Measurements from ENCODE around the gene ACAD10. TPM values are rescaled to one million over a fixed set of nuclear protein-coding genes. Genes with fewer than 3 reads are reported as not detected.

ACAD10 gene
- total and polyA plus RNA-seq, 12 donors = 14.7 to 65.5 (median 40.7) TPM

- intact Hi-C loops (cut with DNase I) = no loop called here
Observed at GRCh38 chr12:111664499-111664898, 21.4 kb upstream of the ACAD10 start.

GRCh38 chr12:111664961-111665865 is 20.6 kb upstream of the ACAD10 start:
- Histone ChIP-seq H3K4me1 (replicated peaks in 1 of 2) (no peaks in the 10 kb centered on the region), H3K9me3 (replicated peaks in 1 of 3) (no peaks in the 10 kb centered on the region), H3K4me3 (no peak overlapping the region), H3K27me3 (no peaks in the 10 kb centered on the region), H3K36me3 (replicated peaks in 1 of 2) (peaks cover 0 to 66% of the 10 kb centered on the region in 2 donors), H3K27ac (no peak overlapping the region)
- TF ChIP-seq POLR2A (IDR thresholded peaks at IDR 0.05) (no peak), CTCF (IDR thresholded peaks at IDR 0.05) (no peak)
- 75 to 90% (median 84%) methylated on average over 11 of the region's 11 CpGs for WGBS, 4 donors
- no peak for DNase-seq
- intact Hi-C loops (cut with DNase I) = no loop called here

More at GRCh38 chr12:111664499-111664898, 21.4 kb upstream of the ACAD10 start:
- Histone ChIP-seq H3K27me3 (no peaks in the 10 kb centered on the region), H3K9me3 (replicated peaks in 1 of 3) (no peaks in the 10 kb centered on the region), H3K36me3 (replicated peaks in 1 of 2) (peaks cover 0 to 66% of the 10 kb centered on the region in 2 donors), H3K27ac (no peak overlapping the region), H3K4me3 (no peak overlapping the region), H3K4me1 (replicated peaks in 1 of 2) (no peaks in the 10 kb centered on the region)
- TF ChIP-seq POLR2A (IDR thresholded peaks at IDR 0.05) (no peak), CTCF (IDR thresholded peaks at IDR 0.05) (no peak)
- no peak for DNase-seq
- 82 to 90% (median 83%) methylated on average over 5 of the region's 5 CpGs for WGBS, 4 donors

GRCh38 chr12:111672822-111673381 is 13.0 kb upstream of the ACAD10 start:
- Histone ChIP-seq H3K36me3 (replicated peaks in 1 of 2) (peaks cover 0 to 81% of the 10 kb centered on the region in 2 donors), H3K27me3 (no peaks in the 10 kb centered on the region), H3K9me3 (replicated peaks in 1 of 3) (no peaks in the 10 kb centered on the region), H3K4me3 (no peak overlapping the region), H3K4me1 (replicated peaks in 1 of 2) (no peaks in the 10 kb centered on the region), H3K27ac (no peak overlapping the region)
- TF ChIP-seq CTCF (IDR thresholded peaks at IDR 0.05) (no peak), POLR2A (IDR thresholded peaks at IDR 0.05) (no peak)
- no peak for DNase-seq
- intact Hi-C loops (cut with DNase I) = loop anchor here in 1 of 2 donors (5.0 kb wide), 1 partner anchor 276 kb away; no protein-coding TSS in a partner anchor
- WGBS, 4 donors = 81 to 96% (median 89%) methylated on average over 10 of the region's 10 CpGs

GRCh38 chr12:111673503-111673902 is 12.3 kb upstream of the ACAD10 start:
- WGBS, 4 donors = 54 to 70% (median 57%) methylated on average over 3 of the region's 3 CpGs
- no peaks in the 10 kb centered on the region for H3K4me1 ChIP-seq (replicated peaks in 1 of 2)
- H3K36me3 ChIP-seq (replicated peaks in 1 of 2) = peaks cover 0 to 87% of the 10 kb centered on the region in 2 donors
- no peak overlapping the region for H3K27ac ChIP-seq
- no peaks in the 10 kb centered on the region for H3K27me3 ChIP-seq
- DNase-seq = peak in 3 of 7 donors; percentile 24 to 38 (median 33)
- H3K9me3 ChIP-seq (replicated peaks in 1 of 3) = no peaks in the 10 kb centered on the region
- intact Hi-C loops (cut with DNase I) = loop anchor here in 1 of 2 donors (5.0 kb wide), 1 partner anchor 276 kb away; no protein-coding TSS in a partner anchor
- TF ChIP-seq POLR2A (IDR thresholded peaks at IDR 0.05) (no peak), CTCF (IDR thresholded peaks at IDR 0.05) (peak; percentile 16 to 58 (median 40))
- no peak overlapping the region for H3K4me3 ChIP-seq

Data from adrenal gland (tissue), 12 donors.